NCI-H1694 (cell line): ENCODE results near the gene NEUROG3.

Source experiments
- DNase-seq: peaks from one replicate; lab custom pipeline; 2025; lab: John Stamatoyannopoulos, UW

NEUROG3 gene

GRCh38 chr10:69573056-69573806, at the start of gene NEUROG3:
Gene NEUROG3 (minus strand): TSS chr10:69573422. CDS start chr10:69573043, 379 bp downstream.
- DNase-seq, result no peak

- no peak for DNase-seq
Observed at GRCh38 chr10:69620625-69621024, 47.4 kb upstream of the NEUROG3 start.

- DNase-seq, result no peak
Observed at GRCh38 chr10:69619626-69620025, 46.4 kb upstream of the NEUROG3 start.

- no peak for DNase-seq
Observed at GRCh38 chr10:69618746-69619145, 45.5 kb upstream of the NEUROG3 start.

- no peak for DNase-seq
Observed at GRCh38 chr10:69616358-69616757, 43.1 kb upstream of the NEUROG3 start.

GRCh38 chr10:69614130-69614529, 40.9 kb upstream of the NEUROG3 start:
- DNase-seq, result no peak

GRCh38 chr10:69612760-69613159, 39.5 kb upstream of the NEUROG3 start:
- DNase-seq, result no peak

GRCh38 chr10:69609077-69609476, 35.9 kb upstream of the NEUROG3 start:
- no peak for DNase-seq

GRCh38 chr10:69600761-69601330, 27.6 kb upstream of the NEUROG3 start:
- no peak for DNase-seq

- no peak for DNase-seq
Observed at GRCh38 chr10:69588358-69588757, 15.1 kb upstream of the NEUROG3 start.

- DNase-seq, result no peak
Observed at GRCh38 chr10:69584624-69585023, 11.4 kb upstream of the NEUROG3 start.

- DNase-seq, result no peak
Observed at GRCh38 chr10:69583106-69583505, 9.9 kb upstream of the NEUROG3 start.

GRCh38 chr10:69580435-69580834, 7.2 kb upstream of the NEUROG3 start:
- DNase-seq, result no peak

GRCh38 chr10:69579464-69580060, 6.3 kb upstream of the NEUROG3 start:
- no peak for DNase-seq

GRCh38 chr10:69578508-69578991, 5.3 kb upstream of the NEUROG3 start:
- DNase-seq, result no peak

GRCh38 chr10:69577268-69578232, 4.3 kb upstream of the NEUROG3 start:
- peak; percentile 51 for DNase-seq

GRCh38 chr10:69576334-69577011, 3.3 kb upstream of the NEUROG3 start:
- no peak for DNase-seq

- no peak for DNase-seq
Observed at GRCh38 chr10:69575164-69575722, 2.0 kb upstream of the NEUROG3 start.

GRCh38 chr10:69574571-69574978, 1.4 kb upstream of the NEUROG3 start:
- no peak for DNase-seq

- no peak for DNase-seq
Observed at GRCh38 chr10:69572159-69573055, 815 bp downstream of the NEUROG3 start.
